ENCODE results near the gene GRXCR1. TPM values are rescaled to one million over a fixed set of nuclear protein-coding genes. Genes with fewer than 3 reads are reported as not detected.

Gene GRXCR1
- total and polyA plus RNA-seq, 2 of the 4 experiments (the other 2 are of a cell fraction), result not detected

- H3K4me2 ChIP-seq (ENCODE audit: low read depth, low read length), result no peak overlapping the region
- H3K18ac ChIP-seq (ENCODE audit: low read depth, low read length), result no peak overlapping the region
- no peak overlapping the region for H2AK5ac ChIP-seq (ENCODE audit: low read depth, low read length)
- no peaks in the 10 kb centered on the region for H3K27me3 ChIP-seq (ENCODE audit: control insufficient read depth, insufficient read depth, low read length)
- H2AK9ac ChIP-seq (replicated peaks; ENCODE audit: low read depth, low read length, poor library complexity), result no peak overlapping the region
- ATAC-seq (ENCODE audit: low read depth), result no peak
- TF ChIP-seq MAZ (IDR thresholded peaks at IDR 0.05; ENCODE audit: borderline replicate concordance, low read depth, low read length), result no peak
- no peak for TF ChIP-seq MXI1 (IDR thresholded peaks at IDR 0.05; ENCODE audit: borderline replicate concordance, low read depth, low read length)
- TF ChIP-seq BHLHE40 (IDR thresholded peaks at IDR 0.05; ENCODE audit: low read depth, low read length), result no peak
- TF ChIP-seq RAD21 (IDR thresholded peaks at IDR 0.05; ENCODE audit: low read length), result no peak
- TF ChIP-seq CTCF (conservative IDR thresholded peaks at IDR 0.05; ENCODE audit: low read depth, low read length), result no peak
- no peak for TF ChIP-seq NFE2L2 (IDR thresholded peaks at IDR 0.05; ENCODE audit: low read depth, low read length)
- no peak for TF ChIP-seq USF2 (IDR thresholded peaks at IDR 0.05; ENCODE audit: low read depth, low read length)
- no peak for TF ChIP-seq RFX5 (IDR thresholded peaks at IDR 0.05; ENCODE audit: low read depth, low read length)
- TF ChIP-seq MAFK (IDR thresholded peaks at IDR 0.05; ENCODE audit: low read depth, low read length), result no peak
- TF ChIP-seq FOS (IDR thresholded peaks at IDR 0.05; ENCODE audit: low read depth, low read length), result no peak
- no peak overlapping the region for H2BK120ac ChIP-seq (ENCODE audit: low read depth, low read length)
- 100% methylated on average over 1 of the region's 2 CpGs; no CpG with 5 or more reads in 1 of the 2 experiments for WGBS, 2 experiments (ENCODE audit: extremely low coverage in 2 of 2, insufficient read length in 1 of 2)
- no peak overlapping the region for H4K8ac ChIP-seq (ENCODE audit: low read depth in 2 of 2, low read length in 2 of 2)
- no peaks in the 10 kb centered on the region for H4K20me1 ChIP-seq (ENCODE audit: insufficient read depth, low read length)
- H4K5ac ChIP-seq (ENCODE audit: low read depth, low read length), result no peak overlapping the region
- no peaks in the 10 kb centered on the region for H3K9me1 ChIP-seq (ENCODE audit: insufficient read depth, low read length)
- H3K56ac ChIP-seq (ENCODE audit: extremely low read depth, insufficient read depth, low read length), result no peak overlapping the region
- dilution Hi-C loops (cut with HindIII; ENCODE audit: low sequenced_read_pairs, unreplicated experiment), result no loop called here
- no peak overlapping the region for H2BK5ac ChIP-seq (ENCODE audit: low read depth, low read length, poor library complexity, severe bottlenecking)
- intact Hi-C loops (cut with micrococcal nuclease), result no loop called here
- H2BK20ac ChIP-seq (ENCODE audit: low read depth, low read length), result no peak overlapping the region
- no peak for DNase-seq
- CTCF ChIA-PET, result no interaction called here
- no peak overlapping the region for H3K4ac ChIP-seq (ENCODE audit: low read depth, low read length)
- no peaks in the 10 kb centered on the region for H3K4me1 ChIP-seq (ENCODE audit: control insufficient read depth, insufficient read depth, low read length)
- H3K79me1 ChIP-seq (ENCODE audit: low read depth in 1 of 2, low read length in 2 of 2), result no peaks in the 10 kb centered on the region
- no peak overlapping the region for H3K27ac ChIP-seq (ENCODE audit: insufficient read depth, low read length)
- POLR2A ChIA-PET (ENCODE audit: unreplicated experiment), result no interaction called here
- no peak overlapping the region for H3K9ac ChIP-seq (ENCODE audit: low read depth, low read length)
- H2AFZ ChIP-seq (replicated peaks; ENCODE audit: low read length, poor library complexity), result no peak overlapping the region
- no peak overlapping the region for H3K23ac ChIP-seq (ENCODE audit: low read depth, low read length)
- no peak overlapping the region for H4K91ac ChIP-seq (ENCODE audit: insufficient read depth, low read depth, low read length)
- no peaks in the 10 kb centered on the region for H3K36me3 ChIP-seq (ENCODE audit: control insufficient read depth, insufficient read depth, low read length)
- no peak overlapping the region for H3K4me3 ChIP-seq (ENCODE audit: insufficient read depth, low read depth, low read length)
- no peak overlapping the region for H2BK15ac ChIP-seq (ENCODE audit: low read depth, low read length)
- in situ Hi-C loops (cut with MboI; ENCODE audit: low sequenced_read_pairs), result no loop called here
- H3K9me3 ChIP-seq (ENCODE audit: control insufficient read depth, insufficient read depth, low read length), result peaks cover 4% of the 10 kb centered on the region; the same call in 1 of the 2 replicates
- no peak overlapping the region for H3K14ac ChIP-seq (replicated peaks; ENCODE audit: low read depth, low read length)
- BruUV-seq (replicated peaks), result no TSS peak
Measured at GRCh38 chr4:42945874-42946273, 53.4 kb downstream of the GRXCR1 start.

Data from IMR-90 (cell line).